Measurements from ENCODE around the gene EBF4. TPM values are rescaled to one million over a fixed set of nuclear protein-coding genes. Genes with fewer than 3 reads are reported as not detected.

Gene EBF4
- total and polyA plus RNA-seq, 12 donors = 2.0 to 8.0 (median 3.7) TPM

DNA sequence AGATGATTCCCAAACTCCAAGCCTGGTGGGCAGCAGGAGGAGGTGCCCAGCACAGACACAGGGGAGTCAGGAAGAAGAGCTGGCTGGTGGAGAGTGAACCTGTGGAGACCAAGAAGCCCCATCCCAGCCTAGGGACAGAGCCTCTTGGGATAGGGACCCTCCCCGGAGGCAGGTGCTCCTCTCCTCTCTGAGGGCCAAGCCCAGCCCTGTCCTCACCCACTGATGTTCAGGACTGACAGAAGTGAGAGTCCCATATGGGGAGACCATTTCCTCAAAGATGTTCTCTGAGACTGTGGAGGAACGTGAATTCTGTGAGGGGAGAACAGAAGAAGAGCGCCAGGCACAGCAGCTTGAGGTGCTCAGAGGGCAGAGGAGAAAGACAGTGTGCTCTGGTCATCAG lies 2.4 kb upstream of the EBF4 start:
- no peak for DNase-seq
- H3K27ac ChIP-seq = no peak overlapping the region
- 86 to 89% methylated on average over 3 of the region's 3 CpGs for WGBS, 2 donors
- H3K4me1 ChIP-seq = peaks cover 0 to 25% (median 6%) of the 10 kb centered on the region in 9 donors
- H3K9me3 ChIP-seq = no peaks in the 10 kb centered on the region
- H3K27me3 ChIP-seq = peaks cover 0 to 74% (median 18%) of the 10 kb centered on the region in 7 donors
- TF ChIP-seq, protein P1, sequence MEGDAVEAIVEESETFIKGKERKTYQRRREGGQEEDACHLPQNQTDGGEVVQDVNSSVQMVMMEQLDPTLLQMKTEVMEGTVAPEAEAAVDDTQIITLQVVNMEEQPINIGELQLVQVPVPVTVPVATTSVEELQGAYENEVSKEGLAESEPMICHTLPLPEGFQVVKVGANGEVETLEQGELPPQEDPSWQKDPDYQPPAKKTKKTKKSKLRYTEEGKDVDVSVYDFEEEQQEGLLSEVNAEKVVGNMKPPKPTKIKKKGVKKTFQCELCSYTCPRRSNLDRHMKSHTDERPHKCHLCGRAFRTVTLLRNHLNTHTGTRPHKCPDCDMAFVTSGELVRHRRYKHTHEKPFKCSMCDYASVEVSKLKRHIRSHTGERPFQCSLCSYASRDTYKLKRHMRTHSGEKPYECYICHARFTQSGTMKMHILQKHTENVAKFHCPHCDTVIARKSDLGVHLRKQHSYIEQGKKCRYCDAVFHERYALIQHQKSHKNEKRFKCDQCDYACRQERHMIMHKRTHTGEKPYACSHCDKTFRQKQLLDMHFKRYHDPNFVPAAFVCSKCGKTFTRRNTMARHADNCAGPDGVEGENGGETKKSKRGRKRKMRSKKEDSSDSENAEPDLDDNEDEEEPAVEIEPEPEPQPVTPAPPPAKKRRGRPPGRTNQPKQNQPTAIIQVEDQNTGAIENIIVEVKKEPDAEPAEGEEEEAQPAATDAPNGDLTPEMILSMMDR (IDR thresholded peaks at IDR 0.05) = no peak
- H3K36me3 ChIP-seq = no peaks in the 10 kb centered on the region
- ATAC-seq = no peak
- no peak overlapping the region for H3K4me3 ChIP-seq
- intact Hi-C loops (cut with DNase I) = loop anchor here in 3 of 10 donors (2.0 to 10.0 kb wide), 4 partner anchors 47 to 165 kb away; partner anchors contain the start of genes PCED1A (in 2 of the 3) and VPS16 (in 2 of the 3)

DNA sequence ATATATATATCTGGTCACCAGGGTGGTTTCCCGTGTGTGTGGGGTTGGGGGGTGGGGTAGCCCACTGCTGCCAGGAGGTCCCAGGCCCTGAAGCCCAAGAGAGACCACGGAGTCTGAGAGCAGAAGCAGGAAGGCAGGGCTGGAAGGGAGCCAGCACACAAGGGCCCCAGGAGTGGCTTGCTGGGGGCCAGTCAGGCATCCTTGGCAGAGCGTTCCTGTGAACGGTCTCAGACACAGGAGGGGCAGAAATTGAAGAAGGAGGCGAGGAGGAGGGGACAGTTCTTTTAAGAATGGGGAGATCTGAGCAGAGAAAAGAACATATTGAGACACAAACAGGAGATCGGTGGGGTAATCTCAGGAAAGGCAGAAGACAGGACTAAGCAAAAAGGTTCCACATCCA lies 1.9 kb upstream of the EBF4 start:
- Histone ChIP-seq H3K4me1 (peaks cover 0 to 25% (median 6%) of the 10 kb centered on the region in 9 donors), H3K27ac (no peak overlapping the region), H3K36me3 (no peaks in the 10 kb centered on the region), H3K9me3 (no peaks in the 10 kb centered on the region), H3K27me3 (peaks cover 0 to 77% (median 16%) of the 10 kb centered on the region in 7 donors), H3K4me3 (no peak overlapping the region)
- WGBS, 2 donors = 79% methylated on average over 6 of the region's 6 CpGs
- DNase-seq (no peak), ATAC-seq (no peak)
- TF ChIP-seq, protein P1 (IDR thresholded peaks at IDR 0.05) = no peak
- intact Hi-C loops (cut with DNase I) = loop anchor here in 3 of 10 donors (2.0 to 10.0 kb wide), 4 partner anchors 47 to 164 kb away; partner anchors contain the start of genes PCED1A (in 2 of the 3) and VPS16 (in 2 of the 3)

DNA sequence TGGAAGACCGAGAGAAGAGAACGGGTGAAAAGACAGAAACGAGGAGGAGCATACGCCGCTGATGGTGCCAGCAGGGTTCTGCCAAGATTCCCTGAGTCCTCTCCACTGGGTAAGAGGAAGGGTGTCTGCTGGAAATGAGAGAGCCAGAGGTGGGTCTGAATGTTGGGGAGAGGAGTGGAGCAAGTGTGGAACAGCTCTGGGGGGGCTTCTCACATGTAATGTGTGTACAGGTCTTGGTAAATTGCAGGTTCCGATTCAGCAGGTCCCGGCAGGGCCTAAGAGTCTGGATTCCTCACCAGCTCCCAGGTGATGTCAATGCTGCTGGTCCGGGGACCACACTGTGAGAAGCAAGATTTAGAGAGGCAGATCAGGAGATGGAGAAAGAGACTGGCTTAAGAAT lies 1.5 kb upstream of the EBF4 start:
- no peak for ATAC-seq
- Histone ChIP-seq H3K4me1 (peaks cover 0 to 25% (median 6%) of the 10 kb centered on the region in 9 donors), H3K27me3 (peaks cover 0 to 81% (median 14%) of the 10 kb centered on the region in 7 donors), H3K36me3 (no peaks in the 10 kb centered on the region), H3K4me3 (no peak overlapping the region), H3K27ac (peak overlapping the region in 1 of 10 donors; percentile 92), H3K9me3 (no peaks in the 10 kb centered on the region)
- no peak for DNase-seq
- intact Hi-C loops (cut with DNase I) = loop anchor here in 3 of 10 donors (2.0 to 10.0 kb wide), 4 partner anchors 46 to 164 kb away; partner anchors contain the start of genes PCED1A (in 2 of the 3) and VPS16 (in 2 of the 3)
- TF ChIP-seq, protein P1 (IDR thresholded peaks at IDR 0.05) = no peak
- 84 to 87% methylated on average over 8 of the region's 8 CpGs for WGBS, 2 donors

DNA sequence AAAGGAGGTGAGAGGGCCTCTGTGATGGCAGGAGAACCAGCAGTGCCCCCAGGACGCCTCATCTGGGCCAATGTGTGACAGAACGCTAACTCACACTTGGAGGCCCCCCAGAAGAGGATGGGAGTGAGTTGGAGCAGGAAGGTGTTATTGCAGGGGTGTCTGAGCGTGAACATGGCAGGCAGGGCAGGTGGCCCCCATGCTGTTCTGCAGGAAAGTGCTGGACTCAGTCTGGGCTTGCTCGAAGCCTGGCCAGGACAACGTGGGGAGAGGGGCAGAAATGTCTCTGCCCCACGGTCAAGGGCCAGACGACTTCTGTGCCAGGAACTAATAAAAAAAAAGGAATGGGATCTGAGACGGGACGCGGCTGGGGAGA lies 931 bp upstream of the EBF4 start:
- Histone ChIP-seq H3K9me3 (no peaks in the 10 kb centered on the region), H3K27ac (peak overlapping the region in 8 of 10 donors; percentile 79 to 92 (median 82)), H3K4me3 (peak overlapping the region in 8 of 10 donors; percentile 45 to 64 (median 56)), H3K4me1 (peaks cover 0 to 25% (median 6%) of the 10 kb centered on the region in 9 donors), H3K27me3 (peaks cover 0 to 82% (median 14%) of the 10 kb centered on the region in 7 donors), H3K36me3 (no peaks in the 10 kb centered on the region)
- TF ChIP-seq, protein P1 (IDR thresholded peaks at IDR 0.05) = no peak
- 64 to 73% methylated on average over 10 of the region's 10 CpGs for WGBS, 2 donors
- intact Hi-C loops (cut with DNase I) = loop anchor here in 3 of 10 donors (2.0 to 10.0 kb wide), 4 partner anchors 46 to 163 kb away; partner anchors contain the start of genes PCED1A (in 2 of the 3) and VPS16 (in 2 of the 3)
- DNase-seq = no peak
- ATAC-seq = peak in 2 of 8 donors; percentile 2 to 3

Data from heart right ventricle (tissue), 16 donors.